ENCODE data around the gene HOXD4.

Gene HOXD4

GRCh38 chr2:176165370-176166050 lies 14.2 kb downstream of the HOXD4 start:
- no peak for TF ChIP-seq TAF1 (IDR thresholded peaks at IDR 0.05; ENCODE audit: borderline replicate concordance, insufficient read depth, low read length)
- TF ChIP-seq REST (IDR thresholded peaks at IDR 0.05; ENCODE audit: insufficient read depth in 1 of 2, low read depth in 2 of 2, low read length in 2 of 2): no peak
- no peak for TF ChIP-seq SIN3A (IDR thresholded peaks at IDR 0.05; ENCODE audit: borderline replicate concordance, insufficient read depth, low read length)
- TF ChIP-seq FOXP2 (optimal IDR thresholded peaks at IDR 0.05; ENCODE audit: borderline replicate concordance, extremely low read depth, extremely low read length, insufficient read depth): no peak
- no peak for TF ChIP-seq POLR2AphosphoS5 (IDR thresholded peaks at IDR 0.05; ENCODE audit: low read depth, low read length)

- no peak for TF ChIP-seq SIN3A (IDR thresholded peaks at IDR 0.05; ENCODE audit: borderline replicate concordance, insufficient read depth, low read length)
- TF ChIP-seq FOXP2 (optimal IDR thresholded peaks at IDR 0.05; ENCODE audit: borderline replicate concordance, extremely low read depth, extremely low read length, insufficient read depth): no peak
- TF ChIP-seq TAF1 (IDR thresholded peaks at IDR 0.05; ENCODE audit: borderline replicate concordance, insufficient read depth, low read length): no peak
- no peak for TF ChIP-seq REST (IDR thresholded peaks at IDR 0.05; ENCODE audit: insufficient read depth in 1 of 2, low read depth in 2 of 2, low read length in 2 of 2)
- TF ChIP-seq POLR2AphosphoS5 (IDR thresholded peaks at IDR 0.05; ENCODE audit: low read depth, low read length): no peak
Measured at GRCh38 chr2:176166272-176166671, 14.9 kb downstream of the HOXD4 start.

DNA sequence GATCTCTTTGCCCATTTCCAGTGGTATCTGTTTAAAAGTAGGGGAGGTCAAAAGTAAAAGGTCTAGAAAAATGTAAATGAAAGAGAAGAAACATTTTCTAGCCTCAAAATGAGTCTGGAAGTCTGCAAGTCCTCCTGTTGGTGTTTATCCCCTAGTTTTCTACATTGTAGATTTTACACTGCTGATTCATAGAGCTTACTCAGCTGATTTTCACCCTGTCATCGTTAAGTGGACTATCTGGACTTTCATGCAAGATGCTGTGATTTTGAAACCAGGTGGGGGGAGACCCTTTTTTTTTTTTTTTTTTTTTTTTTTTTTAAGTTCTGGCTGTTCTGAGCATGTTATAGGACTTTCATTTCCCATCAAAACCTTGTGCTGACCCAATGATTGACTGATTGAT lies 16.0 kb downstream of the HOXD4 start:
- TF ChIP-seq POLR2AphosphoS5 (IDR thresholded peaks at IDR 0.05; ENCODE audit: low read depth, low read length) (no peak), FOXP2 (optimal IDR thresholded peaks at IDR 0.05; ENCODE audit: borderline replicate concordance, extremely low read depth, extremely low read length, insufficient read depth) (no peak), SIN3A (IDR thresholded peaks at IDR 0.05; ENCODE audit: borderline replicate concordance, insufficient read depth, low read length) (no peak), REST (IDR thresholded peaks at IDR 0.05; ENCODE audit: insufficient read depth in 1 of 2, low read depth in 2 of 2, low read length in 2 of 2) (no peak), TAF1 (IDR thresholded peaks at IDR 0.05; ENCODE audit: borderline replicate concordance, insufficient read depth, low read length) (no peak)

GRCh38 chr2:176169181-176169580 lies 17.8 kb downstream of the HOXD4 start:
- TF ChIP-seq SIN3A (IDR thresholded peaks at IDR 0.05; ENCODE audit: borderline replicate concordance, insufficient read depth, low read length): no peak
- TF ChIP-seq FOXP2 (optimal IDR thresholded peaks at IDR 0.05; ENCODE audit: borderline replicate concordance, extremely low read depth, extremely low read length, insufficient read depth): no peak
- no peak for TF ChIP-seq POLR2AphosphoS5 (IDR thresholded peaks at IDR 0.05; ENCODE audit: low read depth, low read length)
- TF ChIP-seq REST (IDR thresholded peaks at IDR 0.05; ENCODE audit: insufficient read depth in 1 of 2, low read depth in 2 of 2, low read length in 2 of 2): no peak
- TF ChIP-seq TAF1 (IDR thresholded peaks at IDR 0.05; ENCODE audit: borderline replicate concordance, insufficient read depth, low read length): no peak
